ENCODE measurements around the gene CDC73. TPM values are rescaled to one million over a fixed set of nuclear protein-coding genes. Genes with fewer than 3 reads are reported as not detected.

CDC73 gene
- total and polyA plus RNA-seq, 2 donors (not counting 3 experiments of a cell fraction or from before 2014, with no cell fraction given), result 9.9 to 55.8 TPM

DNA sequence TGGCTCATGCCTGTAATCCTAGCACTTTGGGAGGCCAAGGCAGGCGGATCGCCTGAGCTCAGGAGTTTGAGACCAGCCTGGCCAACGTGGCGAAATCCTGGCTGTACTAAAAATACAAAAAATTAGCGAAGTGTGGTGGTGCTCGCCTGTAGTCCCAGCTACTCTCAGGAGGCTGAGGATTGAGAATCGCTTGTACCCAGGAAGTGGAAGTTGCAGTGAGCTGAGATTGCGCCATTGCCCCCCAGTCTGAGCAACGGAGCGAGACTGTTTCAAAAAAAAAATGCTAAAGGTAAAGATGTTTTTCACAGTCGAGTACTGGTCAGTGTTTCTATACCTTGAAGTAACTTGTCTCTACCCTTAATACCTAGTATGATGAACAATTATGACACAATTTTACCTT is 27.7 kb upstream of the CDC73 start:
- ChIA-PET CTCF (interaction anchor here (0.8 to 1.7 kb wide), 2 partner anchors 11 to 64 kb away, joined by 3 to 6 read pairs; partner anchors contain the start of gene GLRX2), POLR2A (no interaction called here)
- Histone ChIP-seq H3K4me1 (ENCODE audit: control insufficient read depth, extremely low read depth, insufficient read depth, low read length) (no peaks in the 10 kb centered on the region), H3K27me3 (ENCODE audit: control insufficient read depth in 2 of 2, insufficient read depth in 2 of 2, low read length in 2 of 2) (no peaks in the 10 kb centered on the region), H3K36me3 (ENCODE audit: control insufficient read depth in 2 of 2, extremely low read depth in 1 of 2, insufficient read depth in 2 of 2, low read length in 2 of 2) (peaks cover 2 to 6% of the 10 kb centered on the region in 2 experiments), H2AFZ (ENCODE audit: low read depth, low read length) (no peak overlapping the region), H3K9ac (replicated peaks; ENCODE audit: extremely low read depth, insufficient read depth, low read length) (no peak overlapping the region), H3K79me2 (ENCODE audit: control insufficient read depth, insufficient read depth, low read length) (no peaks in the 10 kb centered on the region), H3K4me3 (replicated peaks in 1 of 3; ENCODE audit: insufficient read depth in 1 of 3, low read depth in 1 of 3, low read length in 3 of 3) (no peak overlapping the region), H3K9me3 (replicated peaks; ENCODE audit: control insufficient read depth, insufficient read depth, low read length) (no peaks in the 10 kb centered on the region), H3K4me2 (ENCODE audit: insufficient read depth, low read length) (no peak overlapping the region), H3K9me1 (replicated peaks; ENCODE audit: control insufficient read depth, extremely low read depth, insufficient read depth, low read length) (no peaks in the 10 kb centered on the region), H3K27ac (ENCODE audit: insufficient read depth, low read depth, low read length) (no peak overlapping the region), H4K20me1 (replicated peaks; ENCODE audit: control insufficient read depth, extremely low read depth, insufficient read depth, low read length) (no peaks in the 10 kb centered on the region)
- FAIRE-seq (no peak), DNase-seq (ENCODE audit: low read depth, low spot score) (no peak)
- TF ChIP-seq POLR2A (IDR thresholded peaks at IDR 0.05; ENCODE audit: low read depth, low read length) (no peak), FOS (IDR thresholded peaks at IDR 0.05; ENCODE audit: borderline replicate concordance, insufficient read depth, low read length) (no peak), EZH2 (IDR thresholded peaks at IDR 0.05; ENCODE audit: borderline replicate concordance, low read depth, low read length, severe bottlenecking) (no peak), MAX (IDR thresholded peaks at IDR 0.05; ENCODE audit: insufficient read depth, insufficient read length) (no peak), JUN (IDR thresholded peaks at IDR 0.05; ENCODE audit: borderline replicate concordance, insufficient read depth, insufficient read length, low read depth) (no peak), GATA2 (IDR thresholded peaks at IDR 0.05; ENCODE audit: insufficient read depth, insufficient read length, low read depth, low read length) (no peak), MYC (IDR thresholded peaks at IDR 0.05; ENCODE audit: low read depth, low read length) (no peak), POLR2AphosphoS5 (IDR thresholded peaks at IDR 0.05; ENCODE audit: insufficient read depth, low read depth, low read length) (no peak)
- intact Hi-C loops (cut with micrococcal nuclease), result no loop called here
- no TSS peak for BruUV-seq (replicated peaks)
- dilution Hi-C loops (cut with MboI; ENCODE audit: extremely low pct_ligation_motif_present, low sequenced_read_pairs), result no loop called here

DNA sequence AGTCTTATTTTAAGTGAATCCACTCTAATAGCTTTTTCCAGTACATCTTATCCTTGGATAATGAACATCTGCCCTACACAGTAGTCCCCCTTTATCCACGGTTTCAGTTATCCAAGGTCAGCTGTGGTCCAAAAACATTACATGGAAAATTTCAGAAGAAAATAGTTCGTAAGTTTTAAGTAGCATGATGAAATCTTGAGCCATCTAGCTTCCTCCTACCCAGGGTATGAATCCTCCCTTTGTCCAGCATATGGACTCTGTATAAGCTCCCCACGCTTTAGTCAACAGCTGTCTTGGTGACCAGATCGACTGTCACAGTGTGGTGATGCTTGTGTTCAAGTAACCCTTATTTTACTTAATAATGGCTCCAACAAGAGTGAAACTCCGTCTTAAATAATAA is 19.2 kb upstream of the CDC73 start:
- H3K36me3 ChIP-seq (ENCODE audit: control insufficient read depth in 2 of 2, extremely low read depth in 1 of 2, insufficient read depth in 2 of 2, low read length in 2 of 2), result peaks cover 6 to 10% of the 10 kb centered on the region in 2 experiments
- H3K79me2 ChIP-seq (ENCODE audit: control insufficient read depth, insufficient read depth, low read length), result peaks cover 22% of the 10 kb centered on the region
- no peaks in the 10 kb centered on the region for H3K9me3 ChIP-seq (replicated peaks; ENCODE audit: control insufficient read depth, insufficient read depth, low read length)
- no peak for DNase-seq (ENCODE audit: low read depth, low spot score)
- intact Hi-C loops (cut with micrococcal nuclease) (no loop called here), dilution Hi-C loops (cut with MboI; ENCODE audit: extremely low pct_ligation_motif_present, low sequenced_read_pairs) (no loop called here)
- H3K27me3 ChIP-seq (ENCODE audit: control insufficient read depth in 2 of 2, insufficient read depth in 2 of 2, low read length in 2 of 2), result no peaks in the 10 kb centered on the region
- H2AFZ ChIP-seq (ENCODE audit: low read depth, low read length), result no peak overlapping the region
- no peak overlapping the region for H3K9ac ChIP-seq (replicated peaks; ENCODE audit: extremely low read depth, insufficient read depth, low read length)
- no TSS peak for BruUV-seq (replicated peaks)
- no peaks in the 10 kb centered on the region for H4K20me1 ChIP-seq (replicated peaks; ENCODE audit: control insufficient read depth, extremely low read depth, insufficient read depth, low read length)
- no peak for TF ChIP-seq GATA2 (IDR thresholded peaks at IDR 0.05; ENCODE audit: insufficient read depth, insufficient read length, low read depth, low read length)
- no peak for TF ChIP-seq EZH2 (IDR thresholded peaks at IDR 0.05; ENCODE audit: borderline replicate concordance, low read depth, low read length, severe bottlenecking)
- no peak for TF ChIP-seq POLR2A (IDR thresholded peaks at IDR 0.05; ENCODE audit: low read depth, low read length)
- TF ChIP-seq MYC (IDR thresholded peaks at IDR 0.05; ENCODE audit: low read depth, low read length), result no peak
- TF ChIP-seq FOS (IDR thresholded peaks at IDR 0.05; ENCODE audit: borderline replicate concordance, insufficient read depth, low read length), result no peak
- TF ChIP-seq JUN (IDR thresholded peaks at IDR 0.05; ENCODE audit: borderline replicate concordance, insufficient read depth, insufficient read length, low read depth), result no peak
- no peak for TF ChIP-seq POLR2AphosphoS5 (IDR thresholded peaks at IDR 0.05; ENCODE audit: insufficient read depth, low read depth, low read length)
- peaks cover 15% of the 10 kb centered on the region for H3K4me1 ChIP-seq (ENCODE audit: control insufficient read depth, extremely low read depth, insufficient read depth, low read length)
- no peak overlapping the region for H3K4me2 ChIP-seq (ENCODE audit: insufficient read depth, low read length)
- ChIA-PET POLR2A (no interaction called here), CTCF (interaction anchor here (1.5 to 3.5 kb wide), 3 partner anchors 12 to 44 kb away, joined by 5 to 11 read pairs (median 6); partner anchors contain the start of genes CDC73, RO60 and UCHL5)
- no peak for FAIRE-seq
- no peaks in the 10 kb centered on the region for H3K9me1 ChIP-seq (replicated peaks; ENCODE audit: control insufficient read depth, extremely low read depth, insufficient read depth, low read length)
- no peak overlapping the region for H3K27ac ChIP-seq (ENCODE audit: insufficient read depth, low read depth, low read length)
- no peak overlapping the region for H3K4me3 ChIP-seq (replicated peaks in 1 of 3; ENCODE audit: insufficient read depth in 1 of 3, low read depth in 1 of 3, low read length in 3 of 3)
